ENCODE data around the gene STK11IP.

Gene STK11IP

GRCh38 chr2:219562049-219563020 is 35.3 kb upstream of the STK11IP start:
- DNase-seq: no peak

DNA sequence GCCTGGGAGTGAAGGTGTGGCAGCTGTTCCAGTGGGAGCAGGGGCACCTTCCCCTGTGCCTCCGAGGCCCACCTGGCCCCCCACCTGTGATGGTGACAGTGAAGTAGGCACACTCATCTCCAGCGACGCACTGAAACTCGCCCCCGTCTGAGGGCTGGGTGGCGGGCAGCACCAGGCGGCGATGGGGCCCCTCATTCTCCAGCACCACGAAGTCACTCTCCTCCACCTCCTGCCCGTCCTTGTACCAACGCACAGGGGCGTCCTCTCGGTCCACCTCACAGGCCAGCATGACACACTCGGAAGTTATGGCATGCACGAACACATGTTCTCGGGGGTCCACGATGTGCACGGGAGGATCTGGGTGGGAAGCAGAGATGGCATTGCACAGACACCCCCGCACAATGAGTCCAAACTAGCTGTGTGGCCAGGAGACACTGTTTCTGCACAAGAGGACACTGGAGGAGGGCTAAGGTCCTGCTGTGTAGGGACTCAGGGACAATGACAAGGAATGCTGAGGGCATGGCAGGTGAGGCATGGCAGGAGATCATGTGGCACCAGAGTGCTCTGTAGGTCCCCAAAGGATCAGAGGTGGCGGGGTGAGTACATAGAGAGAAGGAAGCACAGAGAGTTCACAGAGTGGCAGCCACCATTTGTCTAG is 34.3 kb upstream of the STK11IP start:
- no peak for DNase-seq

- no peak for DNase-seq
Observed at GRCh38 chr2:219565130-219566080, 32.3 kb upstream of the STK11IP start.

DNA sequence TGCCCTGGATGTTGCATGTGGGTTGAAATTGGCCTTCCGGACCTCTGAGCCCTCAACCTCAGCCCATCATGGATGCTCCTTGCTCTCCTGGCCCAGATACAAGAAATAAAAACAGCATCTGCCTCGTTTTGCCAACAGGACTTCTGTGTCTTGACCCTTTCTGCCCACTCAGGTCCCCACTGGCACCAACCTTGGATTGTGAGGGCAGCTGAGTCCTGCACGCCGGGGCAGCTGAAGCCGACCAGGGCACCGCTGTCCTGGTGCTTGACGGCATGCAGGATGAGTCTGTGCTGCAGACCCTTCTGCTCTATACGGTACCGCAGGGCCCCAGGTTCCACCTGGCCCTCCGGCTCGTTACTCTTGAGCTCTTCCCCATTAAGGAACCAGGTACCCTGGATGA is 31.0 kb upstream of the STK11IP start:
- DNase-seq: no peak

DNA sequence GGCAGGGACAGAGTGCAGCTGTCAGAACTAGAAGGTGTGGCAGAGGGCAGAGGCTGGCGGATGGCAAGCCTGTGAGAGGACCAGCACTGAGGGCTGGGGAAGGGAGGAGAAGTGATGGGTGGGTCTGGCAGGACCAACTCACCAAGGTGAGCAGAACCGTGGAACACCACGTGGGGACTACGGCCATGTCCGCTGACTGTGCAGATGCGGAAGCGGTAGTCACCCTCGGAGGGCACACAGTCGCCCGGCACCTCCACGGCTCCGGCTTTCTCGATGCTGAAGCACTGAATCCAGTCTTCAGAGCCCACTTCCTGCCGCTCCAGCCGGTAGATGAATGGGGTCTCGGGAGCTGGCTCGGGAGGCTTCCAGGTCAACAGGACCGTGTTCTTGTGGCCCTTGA is 30.5 kb upstream of the STK11IP start:
- no peak for DNase-seq

DNA sequence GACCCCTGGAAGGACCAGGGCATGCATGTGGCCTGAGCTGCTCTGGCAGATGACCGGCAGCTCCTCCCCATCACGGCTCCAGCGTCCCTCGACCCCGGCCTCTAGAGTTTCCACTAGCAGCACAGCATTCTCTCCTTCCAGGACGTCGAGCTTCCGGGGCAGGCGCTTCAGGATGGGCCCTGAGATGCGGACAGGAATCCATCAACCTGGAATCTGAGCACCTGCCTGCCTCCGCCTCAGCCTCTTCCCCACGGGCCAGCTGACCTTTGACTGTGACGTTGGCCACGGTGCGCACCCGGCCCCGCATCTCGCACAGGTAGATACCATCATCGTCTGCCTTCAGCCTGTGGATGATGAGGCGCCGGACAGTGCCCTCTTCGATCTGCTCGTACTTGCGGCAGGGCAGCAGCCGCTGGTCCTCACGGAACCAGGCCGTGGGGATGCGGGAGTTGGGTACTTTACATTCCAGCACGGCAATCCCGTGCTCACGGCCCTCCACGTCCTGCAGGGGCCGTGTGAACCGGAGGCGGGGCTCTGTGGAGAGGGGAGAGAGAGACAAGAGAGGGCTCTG is 29.8 kb upstream of the STK11IP start:
- no peak for DNase-seq

DNA sequence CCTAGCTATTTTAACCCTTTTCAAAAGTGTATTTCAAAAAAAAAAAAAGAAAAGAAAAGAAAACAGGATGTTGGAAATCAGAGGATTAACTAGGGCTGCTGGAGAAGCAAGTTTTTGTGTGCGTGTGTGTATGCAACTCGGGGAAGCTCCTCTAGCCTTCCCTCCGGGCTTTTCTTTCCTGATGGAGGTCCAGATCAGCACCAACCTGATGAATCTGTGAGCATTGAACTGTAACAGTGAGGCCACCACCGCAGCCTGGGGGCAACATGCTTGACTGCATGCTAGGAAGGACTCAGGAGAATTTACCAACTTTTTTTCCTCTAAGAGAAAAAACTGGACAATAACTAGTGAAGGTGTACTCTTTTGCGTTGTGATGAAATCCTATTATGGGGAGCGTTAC is 28.6 kb upstream of the STK11IP start:
- DNase-seq: no peak

DNA sequence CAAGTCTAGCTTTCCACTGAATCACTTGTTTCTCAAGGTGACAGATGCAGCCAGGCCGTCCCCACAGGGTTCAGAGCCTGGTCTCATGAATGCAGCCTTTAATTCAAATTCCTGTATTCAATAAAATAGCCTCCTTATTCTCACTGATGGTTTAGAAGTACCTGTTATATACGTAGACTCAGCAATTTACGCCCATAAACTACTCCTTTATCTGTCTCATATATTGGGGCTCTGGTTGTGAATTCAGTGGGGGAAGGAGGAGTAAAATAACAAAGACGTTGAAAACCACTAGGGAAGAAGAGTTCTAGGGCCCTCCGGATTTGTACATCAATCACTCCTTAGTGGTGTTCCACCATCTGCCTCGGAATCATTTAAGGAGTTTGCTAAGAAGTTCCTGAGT is 28.0 kb upstream of the STK11IP start:
- no peak for DNase-seq

GRCh38 chr2:219570194-219570923 is 27.3 kb upstream of the STK11IP start:
- peak; percentile 28 to 50 for DNase-seq

DNA sequence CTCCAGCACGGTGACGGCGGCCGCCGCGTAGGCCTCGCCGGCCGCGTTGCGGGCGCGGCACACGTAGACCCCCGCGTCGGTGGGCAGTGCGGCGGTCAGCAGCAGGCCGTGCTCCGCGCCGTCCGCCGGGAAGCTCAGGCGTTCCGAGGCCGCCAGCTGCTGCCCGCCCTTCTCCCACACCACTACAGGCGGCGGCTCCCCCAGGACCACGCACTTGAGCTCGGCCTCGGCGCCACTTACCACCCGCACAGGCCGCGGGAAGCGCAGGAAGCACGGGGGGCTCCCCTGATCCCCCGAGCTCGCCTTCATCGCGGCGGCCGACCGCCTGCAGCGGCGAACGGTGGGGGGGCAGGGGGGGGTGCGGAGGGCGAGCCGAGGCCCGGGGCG is 26.7 kb upstream of the STK11IP start:
- no peak for DNase-seq

GRCh38 chr2:219571311-219572236 is 26.1 kb upstream of the STK11IP start, which contains the start of gene OBSL1:
TSS of gene OBSL1 (minus strand) at chr2:219571539. CDS start at chr2:219571232, 307 bp downstream.
- DNase-seq: peak; percentile 25 to 49

GRCh38 chr2:219572237-219573001 is 25.2 kb upstream of the STK11IP start, which contains the start of gene INHA:
TSS of gene INHA (plus strand) at chr2:219572310. CDS start at chr2:219572375, 65 bp downstream.
- DNase-seq: no peak

DNA sequence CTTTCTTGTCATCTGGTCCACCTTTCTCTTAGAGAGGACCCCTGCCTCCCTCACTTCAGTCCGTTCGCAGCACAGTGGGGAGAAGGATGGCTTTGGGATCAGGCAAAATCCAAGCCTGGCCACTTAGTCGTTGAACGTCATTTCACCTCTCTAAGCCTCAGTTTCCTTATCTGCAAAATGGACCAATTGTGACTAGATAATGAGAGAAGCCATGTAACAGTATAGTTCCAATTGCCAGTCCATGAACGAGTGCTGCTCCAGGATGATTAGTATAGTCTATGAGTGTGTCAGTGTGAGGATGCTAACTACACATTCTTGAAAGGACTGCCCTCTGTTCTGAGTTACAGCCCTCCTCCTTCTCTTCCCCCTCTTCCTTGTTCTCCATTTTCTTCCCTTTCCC is 24.5 kb upstream of the STK11IP start:
- no peak for DNase-seq

DNA sequence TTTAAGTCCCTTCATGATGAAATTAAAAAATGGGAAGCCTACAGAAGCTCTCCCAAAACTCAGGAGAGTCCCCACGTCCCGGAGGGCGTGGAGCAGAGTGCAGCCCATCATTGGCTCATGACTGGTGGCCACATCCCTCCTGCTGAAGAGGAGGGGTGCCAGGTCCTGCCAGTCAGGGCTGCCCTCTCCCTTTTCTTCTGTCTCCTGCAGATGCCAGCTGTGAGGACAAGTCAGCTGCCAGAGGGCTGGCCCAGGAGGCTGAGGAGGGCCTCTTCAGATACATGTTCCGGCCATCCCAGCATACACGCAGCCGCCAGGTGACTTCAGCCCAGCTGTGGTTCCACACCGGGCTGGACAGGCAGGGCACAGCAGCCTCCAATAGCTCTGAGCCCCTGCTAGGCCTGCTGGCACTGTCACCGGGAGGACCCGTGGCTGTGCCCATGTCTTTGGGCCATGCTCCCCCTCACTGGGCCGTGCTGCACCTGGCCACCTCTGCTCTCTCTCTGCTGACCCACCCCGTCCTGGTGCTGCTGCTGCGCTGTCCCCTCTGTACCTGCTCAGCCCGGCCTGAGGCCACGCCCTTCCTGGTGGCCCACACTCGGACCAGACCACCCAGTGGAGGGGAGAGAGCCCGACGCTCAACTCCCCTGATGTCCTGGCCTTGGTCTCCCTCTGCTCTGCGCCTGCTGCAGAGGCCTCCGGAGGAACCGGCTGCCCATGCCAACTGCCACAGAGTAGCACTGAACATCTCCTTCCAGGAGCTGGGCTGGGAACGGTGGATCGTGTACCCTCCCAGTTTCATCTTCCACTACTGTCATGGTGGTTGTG is 23.0 kb upstream of the STK11IP start:
- no peak for DNase-seq

GRCh38 chr2:219575566-219576504 is 21.8 kb upstream of the STK11IP start:
- no peak for DNase-seq

GRCh38 chr2:219576505-219577388 is 20.9 kb upstream of the STK11IP start:
- peak in 1 of 2 experiments; percentile 54 for DNase-seq
